ENCODE measurements around the gene SH2D1B.
A peak's percentile ranks its signal among the peaks of the same experiment; 100 is the strongest.
"Not testable (repeated sequence)": the region's sequence is repeated elsewhere in the genome, so short reads cannot be mapped to it uniquely, and the experiment has no call there.

Gene SH2D1B

DNA sequence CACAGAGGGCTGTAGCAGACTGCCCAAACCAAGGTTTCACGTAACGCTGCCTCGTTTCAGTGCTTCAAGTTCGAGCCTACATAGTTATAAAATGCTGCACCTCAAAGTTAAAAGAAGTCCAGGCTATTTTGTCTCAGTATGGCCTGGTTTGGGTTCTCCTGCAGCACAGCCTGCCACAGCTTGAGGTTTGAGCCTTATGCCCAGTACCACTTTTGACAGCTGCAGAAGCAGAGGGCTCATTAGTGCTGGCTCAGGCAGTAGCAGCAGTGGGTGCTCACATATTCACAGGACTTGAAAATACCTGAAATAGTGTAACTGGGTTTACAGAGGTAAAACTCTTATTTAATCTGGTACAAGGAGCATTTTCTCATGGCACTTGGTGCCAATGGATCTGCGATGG is 50.6 kb downstream of the SH2D1B start:
- DNase-seq (ENCODE audit: low spot score): no peak

DNA sequence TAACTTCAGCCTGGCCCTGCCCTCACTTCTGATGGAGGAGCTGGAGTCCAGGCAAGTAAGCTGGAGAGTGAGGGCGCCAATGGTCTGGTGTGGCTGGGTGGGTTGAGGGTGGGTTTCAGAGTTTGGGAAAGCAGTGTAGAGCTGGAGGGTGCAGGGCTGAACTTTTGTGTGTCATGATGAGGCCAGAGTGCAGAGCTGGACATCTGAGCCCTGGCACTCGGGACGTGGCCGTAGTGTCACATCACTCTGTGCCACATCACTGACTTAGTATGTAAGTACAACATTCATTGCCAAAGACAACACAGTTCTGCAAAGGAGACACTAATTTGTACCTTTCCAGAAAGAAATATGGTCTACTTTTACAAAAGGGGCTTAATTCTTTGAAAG is 51.1 kb downstream of the SH2D1B start:
- DNase-seq (ENCODE audit: low spot score): no peak

DNA sequence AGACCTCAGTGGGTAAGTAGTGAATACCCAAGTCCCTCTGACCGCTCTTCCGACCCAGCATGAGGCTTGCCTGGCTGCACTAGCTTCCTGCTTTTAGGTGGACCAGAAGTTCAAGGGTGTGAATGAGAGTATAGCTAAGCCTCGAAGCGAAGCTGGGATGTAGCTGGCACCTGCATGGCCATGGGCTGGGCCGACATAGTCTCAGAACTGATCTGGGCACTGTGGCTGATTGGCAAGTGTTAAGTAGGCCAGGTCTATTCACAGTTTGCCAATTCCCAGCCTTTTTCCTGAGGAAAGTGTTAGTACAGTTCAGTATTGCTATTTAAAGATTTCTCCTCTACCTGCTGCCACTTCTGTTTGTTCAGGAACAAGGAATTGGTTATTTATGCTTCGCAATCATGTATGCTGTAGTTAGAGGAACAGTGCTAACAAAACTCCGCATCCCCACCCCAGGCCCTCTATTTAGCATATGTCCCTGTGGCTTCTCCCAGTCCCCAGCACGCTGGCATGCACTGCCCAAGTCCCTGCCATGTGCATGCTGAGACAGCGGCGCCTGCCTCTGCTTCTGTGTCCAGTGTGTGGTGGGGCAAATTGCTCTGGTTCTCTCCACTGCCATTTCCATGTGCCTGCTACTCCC is 51.6 kb downstream of the SH2D1B start:
- no peak for DNase-seq (ENCODE audit: low spot score)

DNA sequence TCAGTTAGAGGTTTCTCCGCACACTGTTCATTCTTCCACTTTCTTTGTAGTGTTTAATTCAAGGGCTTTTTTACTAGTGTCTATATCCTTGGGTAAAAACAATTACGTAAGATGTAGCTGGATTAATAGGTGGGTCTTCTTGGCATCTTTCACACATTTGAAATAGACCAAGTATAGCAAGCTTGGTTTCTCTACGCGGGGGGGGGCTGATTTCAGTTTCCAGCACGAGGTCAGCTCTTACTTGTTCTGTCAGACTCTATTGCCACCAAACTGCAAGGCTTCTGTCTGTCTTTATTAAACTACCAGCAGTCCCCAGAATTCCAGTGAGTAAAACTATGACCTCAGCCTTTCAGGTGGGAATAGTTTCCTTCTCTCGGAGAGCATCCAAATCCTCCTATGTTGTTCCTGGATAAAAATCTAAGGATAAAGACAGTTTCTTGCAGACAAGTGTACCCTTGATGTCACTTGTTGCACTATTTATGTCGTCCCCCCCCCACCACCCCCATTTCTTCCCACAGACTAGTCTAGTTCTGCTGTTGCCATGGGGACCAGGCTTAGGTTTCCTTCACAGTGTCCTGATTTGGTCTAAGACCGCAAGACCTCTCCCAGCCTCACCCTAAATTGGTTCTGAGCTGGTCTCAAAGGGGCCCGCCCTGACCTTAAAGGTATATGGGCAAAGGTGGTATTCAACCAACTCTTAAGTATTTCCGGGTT is 52.3 kb downstream of the SH2D1B start:
- DNase-seq (ENCODE audit: low spot score): no peak

DNA sequence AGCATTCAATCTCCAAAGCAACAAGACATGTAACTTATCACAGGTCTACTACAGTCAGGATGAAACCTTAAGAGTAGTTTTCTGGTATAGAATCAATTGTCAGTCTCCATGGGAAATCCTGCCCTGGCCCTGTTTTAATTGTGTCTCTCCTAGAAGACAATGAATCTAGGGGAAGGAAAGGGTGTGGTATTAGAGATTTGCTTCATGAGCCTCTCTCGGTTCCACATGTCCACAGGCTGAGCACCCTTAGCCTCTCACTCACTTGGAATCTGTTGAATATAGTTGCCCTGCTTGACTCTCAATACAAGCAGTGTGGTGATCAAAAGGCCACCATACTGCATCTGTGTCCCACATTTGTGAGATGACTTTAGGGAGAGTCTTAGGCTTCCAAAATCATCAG is 53.0 kb downstream of the SH2D1B start:
- DNase-seq (ENCODE audit: low spot score): no peak

DNA sequence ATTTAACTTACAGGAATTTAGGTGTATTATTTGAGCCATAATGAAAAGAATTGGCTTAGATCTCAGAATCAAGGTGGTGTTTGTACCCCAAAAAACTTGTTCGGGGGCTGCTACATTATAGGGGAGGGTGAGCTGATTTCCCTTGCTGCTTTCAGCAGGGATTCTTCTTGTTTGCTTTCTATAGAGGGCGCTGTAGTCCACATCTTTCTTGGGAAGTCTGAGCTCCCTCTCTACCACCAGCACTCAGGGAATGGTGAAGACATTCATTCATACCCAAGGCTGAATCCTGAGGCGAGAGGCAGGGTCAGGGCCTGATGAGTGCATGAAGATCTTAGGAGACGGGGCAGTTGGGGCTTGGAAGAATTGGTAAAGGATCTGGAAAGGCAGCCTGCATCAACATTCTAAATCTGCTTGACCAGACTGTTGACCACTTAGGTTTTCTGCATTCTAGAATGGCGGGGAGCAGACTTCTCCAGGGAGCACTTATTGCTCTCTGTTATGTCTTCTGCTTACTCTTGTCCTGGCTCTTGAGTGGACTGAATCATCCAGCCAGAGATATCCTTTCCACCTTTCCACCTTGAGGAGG is 54.2 kb downstream of the SH2D1B start:
- no peak for DNase-seq (ENCODE audit: low spot score)

DNA sequence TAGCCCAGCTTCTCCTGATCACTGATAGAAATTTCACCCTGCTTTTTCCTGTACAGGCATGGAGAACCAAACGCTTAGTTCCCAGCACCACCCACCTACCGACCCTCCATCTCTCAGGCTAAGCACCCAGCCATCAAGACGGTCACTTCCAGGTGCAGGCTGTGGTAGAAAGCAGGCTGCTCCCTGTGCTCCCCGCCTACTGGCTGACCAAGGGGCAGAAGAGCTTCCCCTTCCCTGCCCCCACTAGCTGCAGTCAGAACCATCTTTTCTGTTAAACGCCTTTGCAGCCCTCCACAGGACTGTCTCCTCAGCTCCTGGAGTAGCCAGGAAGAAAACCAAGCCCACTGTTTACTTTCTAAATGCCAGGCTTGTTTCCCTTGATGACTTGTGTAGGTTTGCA is 58.2 kb downstream of the SH2D1B start:
- DNase-seq (ENCODE audit: low spot score): no peak

DNA sequence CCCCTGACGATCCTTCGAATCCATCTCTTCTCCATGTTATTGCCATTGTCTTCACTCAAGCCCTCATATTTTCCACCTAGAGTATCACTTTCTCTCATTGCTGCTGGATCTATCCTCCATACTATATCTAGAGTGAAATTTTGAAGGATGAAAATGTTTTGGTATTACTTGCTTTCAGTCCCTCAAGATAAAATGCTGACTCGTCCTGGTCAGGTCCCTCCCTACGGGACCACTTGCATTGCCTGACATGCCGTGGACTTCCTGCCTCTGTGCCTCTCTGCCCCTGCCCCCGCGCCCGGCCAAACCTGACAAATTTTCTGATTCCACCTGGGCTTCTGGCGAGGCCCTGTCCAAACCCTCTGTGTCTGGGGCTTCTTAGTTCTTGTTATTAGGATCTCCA is 58.9 kb downstream of the SH2D1B start:
- no peak for DNase-seq (ENCODE audit: low spot score)

DNA sequence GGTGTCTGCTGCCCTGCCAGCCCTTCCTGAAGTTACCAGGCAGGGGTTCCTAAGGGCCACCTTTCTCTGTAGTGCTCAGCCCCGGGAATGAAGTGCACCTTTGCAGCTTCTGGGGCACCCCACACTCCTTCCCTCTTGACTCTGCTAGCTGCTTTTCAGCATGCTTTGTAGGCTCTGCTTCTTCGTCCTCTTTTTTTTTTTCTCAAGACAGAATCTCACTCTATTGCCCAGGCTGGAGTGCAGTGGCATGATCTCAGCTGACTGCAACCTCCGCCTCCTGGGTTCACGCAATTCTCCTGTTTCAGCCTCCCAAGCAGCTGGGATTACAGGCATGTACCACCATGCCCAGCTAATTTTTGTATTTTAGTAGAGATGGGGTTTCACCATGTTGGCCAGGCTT is 60.1 kb downstream of the SH2D1B start:
- not testable (repeated sequence) for DNase-seq (ENCODE audit: low spot score)

DNA sequence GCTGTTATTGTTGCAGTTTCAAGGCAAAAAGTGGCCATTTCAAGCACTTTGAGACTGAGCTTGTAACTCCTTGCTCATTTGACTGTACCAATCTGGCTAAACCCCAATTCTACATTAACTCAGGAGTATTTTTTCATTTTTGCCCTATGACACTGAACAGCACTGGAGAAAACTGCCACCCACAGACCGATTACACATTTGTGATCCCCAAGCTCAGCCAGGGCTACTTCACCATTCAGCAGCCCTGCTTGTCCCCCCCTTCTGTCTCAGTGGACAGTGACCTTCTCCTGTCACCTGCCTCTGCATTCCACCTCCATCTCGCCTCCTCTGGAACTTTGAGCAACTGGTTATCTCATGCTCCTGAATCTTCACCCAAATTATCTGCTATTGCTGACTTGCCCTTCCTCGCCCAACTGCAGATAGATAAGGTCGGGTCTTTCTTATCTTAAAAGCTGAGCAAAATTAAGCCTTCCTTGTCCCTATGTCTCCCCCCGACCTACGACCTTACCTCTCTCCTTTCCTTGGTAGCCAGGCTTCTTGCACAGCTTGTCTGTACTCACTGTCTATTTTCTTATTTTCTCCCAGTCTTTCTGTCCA is 60.6 kb downstream of the SH2D1B start:
- no peak for DNase-seq (ENCODE audit: low spot score)

DNA sequence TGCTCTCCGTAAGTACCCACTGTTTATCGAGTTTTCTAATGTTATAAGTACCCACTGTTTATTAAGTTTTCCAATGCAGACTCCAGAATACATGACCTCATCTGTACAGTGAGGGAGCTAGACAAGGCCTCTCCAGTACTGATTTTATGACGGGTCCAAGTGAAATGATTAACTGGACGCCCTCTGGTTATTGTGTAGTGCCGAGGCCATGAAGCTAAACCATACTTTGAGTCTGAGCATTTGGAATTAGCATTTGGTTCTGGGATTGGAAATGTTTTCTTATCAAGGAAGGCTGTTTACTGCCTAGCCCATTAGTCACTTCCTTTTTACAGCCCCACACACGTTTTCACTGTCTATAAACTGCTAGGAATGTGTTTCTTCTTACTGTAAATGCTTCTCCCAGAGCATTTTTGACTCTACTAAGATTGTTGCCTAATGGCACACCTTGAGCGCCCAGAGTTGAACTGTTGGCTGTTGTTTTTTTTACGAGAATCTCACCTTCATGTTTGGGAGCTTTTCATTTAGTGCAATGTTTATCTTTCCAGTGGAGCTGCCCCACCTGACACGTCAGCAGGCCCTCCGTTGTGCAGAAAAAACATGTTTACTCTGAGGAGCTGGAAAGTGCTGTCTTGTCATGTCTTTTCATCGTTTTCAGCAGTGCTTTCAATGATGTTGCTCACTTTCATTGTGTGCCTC is 62.2 kb downstream of the SH2D1B start:
- peak; percentile 91 for DNase-seq (ENCODE audit: low spot score)

DNA sequence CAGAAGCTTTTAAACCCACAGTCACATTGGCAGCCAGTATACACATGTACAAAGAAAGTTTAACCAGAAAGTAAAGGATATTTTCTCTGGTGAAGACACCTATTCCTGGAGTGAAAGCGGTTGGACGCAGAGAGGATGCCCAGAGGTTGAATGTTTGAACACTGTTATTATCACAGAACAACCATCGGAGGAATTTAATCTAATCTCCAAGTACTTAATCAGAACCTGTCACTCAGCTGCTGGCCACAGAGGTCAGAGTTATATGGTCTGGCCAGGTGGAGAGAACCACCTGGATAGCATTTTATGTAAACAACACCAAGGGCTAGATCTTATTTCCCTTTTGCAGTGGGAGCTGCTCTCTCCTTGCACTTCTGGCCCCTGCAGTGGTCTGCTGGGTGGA is 64.7 kb downstream of the SH2D1B start:
- peak; percentile 15 for DNase-seq (ENCODE audit: low spot score)
